BJ (cell line): ENCODE measurements around the gene OPCML. TPM values are rescaled to one million over a fixed set of nuclear protein-coding genes. Genes with fewer than 3 reads are reported as not detected.

Experiments used
- CTCF ChIA-PET: fragments of 350-600 bp; formaldehyde crosslinking; extraction: SDS; loops from one replicate; lab custom pipeline; 2021; ENCODE audit warnings: antibody characterized with exemption, inconsistent platforms; lab: Yijun Ruan, JAX
- POLR2A ChIA-PET: fragments of 300-600 bp; sonication (Branson Sonifier 250); formaldehyde crosslinking; extraction: SDS; loops from one replicate; lab custom pipeline; 2021; ENCODE audit warnings: antibody characterized with exemption; lab: Charles Lee
- DNase-seq: peaks from one replicate; pipeline ENCODE4 v3.0.0-alpha.2; 2011; ENCODE audit warnings: low read depth
- H3K27me3 ChIP-seq: 2 replicates; pipeline ENCODE4 v1.6.0; 2011; ENCODE audit warnings: low read length; ENCODE audit not compliant: control insufficient read depth, insufficient read depth
- H3K36me3 ChIP-seq: 2 replicates; pipeline ENCODE4 v1.5.1; 2011; ENCODE audit warnings: low read length; ENCODE audit not compliant: control insufficient read depth, insufficient read depth
- H3K4me3 ChIP-seq: 2 replicates; pipeline ENCODE4 v1.5.1; 2011; ENCODE audit warnings: low read depth, mild to moderate bottlenecking, control low read depth, low read length
- polyA plus RNA-seq: library from polyadenylated mRNA; depleted of rRNA; stranded (reverse); fragments of >200 nt; gene quantifications from 2 replicates; pipeline ENCODE4 v1.2.3, GENCODE V29; 2011
- TF ChIP-seq, protein P1 (sequence below): IDR thresholded peaks from 2 replicates; pipeline ENCODE4 v1.5.1; 2011; ENCODE audit warnings: low read depth, mild to moderate bottlenecking, control low read depth, inconsistent platforms, low read length, moderate library complexity; ENCODE audit not compliant: insufficient read depth

The OPCML gene
- polyA plus RNA-seq, 1 experiment, result 2.0 TPM

DNA sequence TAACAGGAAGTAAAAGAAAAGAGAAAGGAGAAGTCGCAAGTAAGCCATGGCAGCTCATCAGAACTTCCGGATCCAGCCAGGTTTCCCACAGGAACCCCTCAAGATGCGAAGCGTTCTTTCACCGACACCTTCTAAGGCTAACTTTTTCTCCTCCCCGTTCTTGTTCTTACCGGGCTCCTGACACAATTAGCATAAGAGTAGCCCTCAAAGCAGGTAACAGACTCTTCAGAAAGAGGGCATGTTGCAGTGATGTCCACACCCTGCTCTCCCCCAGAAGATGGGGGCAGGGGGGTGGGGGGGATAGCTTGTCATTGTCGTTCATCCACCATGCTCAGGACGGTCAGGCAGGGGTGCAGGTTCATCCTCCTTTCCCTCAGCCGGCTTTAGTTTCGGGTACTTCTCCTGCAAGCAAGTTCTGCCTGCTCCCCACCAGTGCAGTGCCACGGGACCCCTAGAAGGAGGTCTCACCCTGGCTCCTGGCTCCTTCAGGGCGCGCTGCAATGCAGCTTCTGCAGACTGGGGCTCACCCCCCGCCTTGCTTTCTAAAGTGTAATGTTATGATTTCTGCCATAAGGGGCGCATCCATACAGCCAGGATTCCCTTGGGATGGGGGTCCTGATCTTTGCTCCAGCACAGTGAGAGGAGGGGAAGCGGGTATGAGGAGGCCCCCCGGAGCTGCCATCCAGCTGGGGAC is 2.3 kb downstream of the OPCML start:
- no peak for DNase-seq
- TF ChIP-seq, protein P1, sequence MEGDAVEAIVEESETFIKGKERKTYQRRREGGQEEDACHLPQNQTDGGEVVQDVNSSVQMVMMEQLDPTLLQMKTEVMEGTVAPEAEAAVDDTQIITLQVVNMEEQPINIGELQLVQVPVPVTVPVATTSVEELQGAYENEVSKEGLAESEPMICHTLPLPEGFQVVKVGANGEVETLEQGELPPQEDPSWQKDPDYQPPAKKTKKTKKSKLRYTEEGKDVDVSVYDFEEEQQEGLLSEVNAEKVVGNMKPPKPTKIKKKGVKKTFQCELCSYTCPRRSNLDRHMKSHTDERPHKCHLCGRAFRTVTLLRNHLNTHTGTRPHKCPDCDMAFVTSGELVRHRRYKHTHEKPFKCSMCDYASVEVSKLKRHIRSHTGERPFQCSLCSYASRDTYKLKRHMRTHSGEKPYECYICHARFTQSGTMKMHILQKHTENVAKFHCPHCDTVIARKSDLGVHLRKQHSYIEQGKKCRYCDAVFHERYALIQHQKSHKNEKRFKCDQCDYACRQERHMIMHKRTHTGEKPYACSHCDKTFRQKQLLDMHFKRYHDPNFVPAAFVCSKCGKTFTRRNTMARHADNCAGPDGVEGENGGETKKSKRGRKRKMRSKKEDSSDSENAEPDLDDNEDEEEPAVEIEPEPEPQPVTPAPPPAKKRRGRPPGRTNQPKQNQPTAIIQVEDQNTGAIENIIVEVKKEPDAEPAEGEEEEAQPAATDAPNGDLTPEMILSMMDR, result no peak
- ChIA-PET CTCF (no interaction called here), POLR2A (no interaction called here)
- H3K4me3 ChIP-seq, result no peak overlapping the region
- no peaks in the 10 kb centered on the region for H3K36me3 ChIP-seq
- H3K27me3 ChIP-seq, result no peaks in the 10 kb centered on the region

DNA sequence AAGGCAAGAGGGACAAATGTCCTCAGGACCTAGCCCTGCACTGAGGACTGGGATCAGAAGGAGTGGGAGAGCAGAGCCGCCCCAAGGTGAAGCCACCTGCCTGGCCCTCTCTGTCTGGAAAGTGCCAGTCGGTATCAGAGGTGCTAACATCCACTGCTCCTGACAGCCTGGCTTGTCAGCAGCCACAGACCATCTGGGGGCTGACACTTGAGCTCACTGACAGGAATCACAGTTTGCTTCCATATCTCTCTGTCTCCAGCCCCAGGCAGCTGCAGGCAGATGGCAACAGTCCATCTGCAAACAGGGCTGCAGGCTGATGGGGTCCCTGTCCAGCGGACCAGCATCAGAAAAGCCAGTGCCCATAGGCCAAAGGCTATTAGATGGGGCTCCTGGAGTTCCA is 5.5 kb downstream of the OPCML start:
- H3K4me3 ChIP-seq, result no peak overlapping the region
- H3K27me3 ChIP-seq, result no peaks in the 10 kb centered on the region
- ChIA-PET CTCF (no interaction called here), POLR2A (no interaction called here)
- no peak for DNase-seq
- H3K36me3 ChIP-seq, result no peaks in the 10 kb centered on the region
- TF ChIP-seq, protein P1, result no peak

DNA sequence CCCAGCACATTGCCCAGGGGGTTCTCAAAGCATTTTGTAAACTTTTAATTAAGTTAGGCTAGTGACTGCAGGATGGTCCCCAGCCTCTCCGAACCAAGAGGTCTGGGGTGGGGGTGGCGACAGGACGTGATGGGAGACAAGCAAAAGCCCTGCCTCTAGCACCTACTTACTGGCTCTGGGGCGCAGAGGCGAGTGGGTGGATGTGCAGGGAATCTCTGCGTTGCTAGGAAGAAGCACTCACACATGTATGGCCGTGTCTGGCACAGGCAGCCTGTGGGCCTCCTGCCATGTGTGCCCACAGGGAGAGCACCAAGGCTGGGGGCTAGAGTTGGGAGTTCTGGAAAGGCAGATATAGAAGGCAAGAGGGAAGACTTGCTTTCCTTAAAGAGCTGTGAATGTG is 6.3 kb downstream of the OPCML start:
- CTCF ChIA-PET, result no interaction called here
- POLR2A ChIA-PET, result no interaction called here
- TF ChIP-seq, protein P1, result no peak
- Histone ChIP-seq H3K36me3 (no peaks in the 10 kb centered on the region), H3K27me3 (no peaks in the 10 kb centered on the region), H3K4me3 (no peak overlapping the region)
- DNase-seq, result no peak

DNA sequence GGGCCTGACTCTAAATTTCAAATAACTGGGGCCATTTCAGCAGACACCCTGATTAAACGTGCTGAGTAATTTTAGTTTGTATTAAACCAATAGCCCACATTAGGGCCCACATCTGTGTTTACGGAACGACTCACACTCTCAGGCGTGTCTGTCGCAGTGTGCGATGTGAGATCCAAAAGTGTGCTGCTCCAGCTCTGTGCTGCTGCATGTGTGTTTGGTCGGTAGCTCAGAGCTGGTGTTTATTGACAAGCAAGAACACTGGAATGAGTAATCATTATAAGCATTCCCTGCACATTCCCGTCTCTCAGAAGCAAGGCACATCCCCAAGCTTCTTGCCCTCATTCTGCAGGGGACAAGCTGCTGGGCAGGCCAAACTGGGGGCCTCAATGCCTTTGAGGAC is 7.8 kb downstream of the OPCML start:
- POLR2A ChIA-PET, result no interaction called here
- H3K36me3 ChIP-seq, result no peaks in the 10 kb centered on the region
- no peak for DNase-seq
- no peaks in the 10 kb centered on the region for H3K27me3 ChIP-seq
- TF ChIP-seq, protein P1, result no peak
- no peak overlapping the region for H3K4me3 ChIP-seq
- CTCF ChIA-PET, result no interaction called here

DNA sequence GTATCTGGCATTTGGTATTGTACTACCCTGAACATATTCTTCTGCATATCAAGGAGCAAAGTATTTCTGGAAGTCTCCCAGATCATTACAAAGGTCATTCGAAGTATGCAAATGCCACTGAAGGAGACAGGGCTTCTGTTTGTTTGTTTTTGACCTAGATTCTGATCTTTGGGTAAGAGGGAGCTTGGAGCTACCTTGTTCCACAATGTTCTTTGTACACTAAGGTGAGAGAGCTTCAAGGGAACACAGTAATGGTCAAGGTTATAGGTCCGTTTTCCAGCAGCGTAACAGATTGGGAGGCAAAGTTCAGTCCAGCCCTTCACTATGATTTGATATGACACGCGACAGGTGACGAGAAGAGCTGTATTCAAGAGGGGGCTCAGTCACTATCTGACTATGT is 10.0 kb downstream of the OPCML start:
- DNase-seq, result no peak
- CTCF ChIA-PET, result no interaction called here
- POLR2A ChIA-PET, result no interaction called here
- Histone ChIP-seq H3K4me3 (no peak overlapping the region), H3K36me3 (no peaks in the 10 kb centered on the region), H3K27me3 (no peaks in the 10 kb centered on the region)
- TF ChIP-seq, protein P1, result no peak
